Measurements from ENCODE around the gene STX11.
A peak's percentile ranks its signal among the peaks of the same experiment; 100 is the strongest.
"Not testable (repeated sequence)": the region's sequence is repeated elsewhere in the genome, so short reads cannot be mapped to it uniquely, and the experiment has no call there.

Gene STX11

GRCh38 chr6:144131248-144131709 is 19.0 kb upstream of the STX11 start:
- no peak overlapping the region for H3K4me2 ChIP-seq (ENCODE audit: low read length)
- no peak overlapping the region for H3K4me3 ChIP-seq (ENCODE audit: low read depth, low read length)
- no peaks in the 10 kb centered on the region for H3K27me3 ChIP-seq (ENCODE audit: control insufficient read depth, insufficient read depth, low read length)
- no peak overlapping the region for H3K27ac ChIP-seq
- H3K9me3 ChIP-seq (ENCODE audit: control insufficient read depth, low read length) = no peaks in the 10 kb centered on the region
- H3K4me1 ChIP-seq = no peaks in the 10 kb centered on the region
- H3K79me2 ChIP-seq = no peaks in the 10 kb centered on the region
- no peak for TF ChIP-seq CTCF (IDR thresholded peaks at IDR 0.05)
- H2AFZ ChIP-seq = peak overlapping the region; percentile 45
- H3K36me3 ChIP-seq (ENCODE audit: control insufficient read depth, insufficient read depth, low read length) = no peaks in the 10 kb centered on the region
- no peak overlapping the region for H3K9ac ChIP-seq

- H3K9ac ChIP-seq; H3K4me2 ChIP-seq (ENCODE audit: low read length); H3K27me3 ChIP-seq (ENCODE audit: control insufficient read depth, insufficient read depth, low read length); H3K27ac ChIP-seq; H2AFZ ChIP-seq; H3K9me3 ChIP-seq (ENCODE audit: control insufficient read depth, low read length); H3K79me2 ChIP-seq; H3K4me3 ChIP-seq (ENCODE audit: low read depth, low read length); H3K36me3 ChIP-seq (ENCODE audit: control insufficient read depth, insufficient read depth, low read length); H3K4me1 ChIP-seq: not testable (repeated sequence)
Measured at GRCh38 chr6:144132167-144132690, 18.1 kb upstream of the STX11 start.

- H3K9ac ChIP-seq = no peak overlapping the region
- H3K36me3 ChIP-seq (ENCODE audit: control insufficient read depth, insufficient read depth, low read length) = no peaks in the 10 kb centered on the region
- H3K4me2 ChIP-seq (ENCODE audit: low read length) = no peak overlapping the region
- no peak for TF ChIP-seq CTCF (IDR thresholded peaks at IDR 0.05)
- H3K79me2 ChIP-seq = no peaks in the 10 kb centered on the region
- H3K4me3 ChIP-seq (ENCODE audit: low read depth, low read length) = no peak overlapping the region
- H2AFZ ChIP-seq = peak overlapping the region; percentile 0
- no peaks in the 10 kb centered on the region for H3K4me1 ChIP-seq
- no peaks in the 10 kb centered on the region for H3K27me3 ChIP-seq (ENCODE audit: control insufficient read depth, insufficient read depth, low read length)
- H3K9me3 ChIP-seq (ENCODE audit: control insufficient read depth, low read length) = no peaks in the 10 kb centered on the region
- H3K27ac ChIP-seq = no peak overlapping the region
Measured at GRCh38 chr6:144133225-144133821, 17.0 kb upstream of the STX11 start.

DNA sequence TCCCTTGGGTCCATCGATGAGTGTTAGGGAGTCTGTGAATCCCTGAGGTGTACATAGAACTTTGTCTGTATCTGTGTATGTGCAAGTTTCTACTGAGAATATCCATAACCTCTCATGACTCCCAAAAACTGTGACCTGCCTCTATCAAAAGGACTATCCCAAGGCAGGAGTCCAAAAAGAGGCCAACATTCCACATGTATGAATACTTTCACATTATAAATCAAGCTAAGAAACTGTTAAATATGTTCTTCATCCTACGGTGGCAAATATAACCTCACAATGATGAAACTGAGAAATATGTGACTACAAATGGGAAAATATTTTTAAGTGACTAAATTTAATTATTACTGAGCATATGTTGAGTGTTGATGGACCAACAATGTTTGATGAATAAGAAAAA is 16.1 kb upstream of the STX11 start:
- no peaks in the 10 kb centered on the region for H3K79me2 ChIP-seq
- H3K27me3 ChIP-seq (ENCODE audit: control insufficient read depth, insufficient read depth, low read length) = no peaks in the 10 kb centered on the region
- no peaks in the 10 kb centered on the region for H3K4me1 ChIP-seq
- H3K9me3 ChIP-seq (ENCODE audit: control insufficient read depth, low read length) = no peaks in the 10 kb centered on the region
- no peaks in the 10 kb centered on the region for H3K36me3 ChIP-seq (ENCODE audit: control insufficient read depth, insufficient read depth, low read length)
- H3K4me2 ChIP-seq (ENCODE audit: low read length) = no peak overlapping the region
- no peak overlapping the region for H3K4me3 ChIP-seq (ENCODE audit: low read depth, low read length)
- no peak for TF ChIP-seq CTCF (IDR thresholded peaks at IDR 0.05)
- no peak overlapping the region for H3K9ac ChIP-seq
- no peak overlapping the region for H3K27ac ChIP-seq
- H2AFZ ChIP-seq = no peak overlapping the region

DNA sequence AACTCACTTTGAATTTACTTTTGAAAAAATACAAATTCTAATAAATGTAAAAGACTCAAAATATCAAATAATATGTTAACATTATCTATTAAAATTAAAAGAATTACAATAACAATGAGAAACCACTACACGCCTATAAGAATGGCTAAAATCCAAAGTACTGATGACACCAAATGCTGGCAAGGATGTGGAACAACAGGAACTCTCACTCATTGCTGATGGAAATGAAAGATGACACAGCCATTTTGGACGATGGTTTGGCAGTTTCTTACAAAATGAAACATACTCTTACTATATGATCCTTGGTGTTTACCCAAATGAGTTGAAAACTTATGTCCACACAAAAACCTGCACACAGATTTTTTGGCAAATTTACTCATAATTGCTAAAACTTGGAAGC is 15.6 kb upstream of the STX11 start:
- no peak overlapping the region for H3K27ac ChIP-seq
- H3K4me3 ChIP-seq (ENCODE audit: low read depth, low read length) = no peak overlapping the region
- H3K9ac ChIP-seq = no peak overlapping the region
- no peaks in the 10 kb centered on the region for H3K27me3 ChIP-seq (ENCODE audit: control insufficient read depth, insufficient read depth, low read length)
- no peaks in the 10 kb centered on the region for H3K36me3 ChIP-seq (ENCODE audit: control insufficient read depth, insufficient read depth, low read length)
- no peak overlapping the region for H2AFZ ChIP-seq
- no peaks in the 10 kb centered on the region for H3K4me1 ChIP-seq
- H3K4me2 ChIP-seq (ENCODE audit: low read length) = no peak overlapping the region
- no peak for TF ChIP-seq CTCF (IDR thresholded peaks at IDR 0.05)
- H3K9me3 ChIP-seq (ENCODE audit: control insufficient read depth, low read length) = no peaks in the 10 kb centered on the region
- no peaks in the 10 kb centered on the region for H3K79me2 ChIP-seq
